GM12801 (cell line): ENCODE data around the gene SHISAL1.

Experiments used
- CTCF ChIP-seq: IDR thresholded peaks from one replicate; pipeline ENCODE4 v1.5.1; 2011; ENCODE audit warnings: control low read depth; ENCODE audit not compliant: insufficient read length; ENCODE audit errors: extremely low read depth

Gene SHISAL1

GRCh38 chr22:44357296-44357965 lies 44.7 kb upstream of the SHISAL1 start:
- TF ChIP-seq CTCF, result no peak

DNA sequence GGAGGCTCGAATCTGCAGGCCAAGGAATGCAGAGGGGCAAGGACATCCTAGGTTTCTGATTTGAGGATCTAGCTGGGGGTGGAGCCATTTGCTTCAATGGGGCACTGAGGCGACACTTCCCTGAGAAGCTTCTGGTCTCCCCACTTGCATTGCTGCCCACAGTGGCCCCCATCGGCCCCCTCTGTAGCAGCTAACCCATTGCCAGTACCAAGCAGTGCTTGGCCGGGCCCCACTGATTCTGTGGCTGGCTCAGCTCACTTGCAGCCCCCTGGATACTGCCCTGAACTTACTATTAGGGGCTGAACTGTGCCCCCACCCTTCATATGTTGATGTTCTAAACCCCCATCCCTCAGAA lies 42.9 kb upstream of the SHISAL1 start:
- no peak for TF ChIP-seq CTCF

- no peak for TF ChIP-seq CTCF
These were observed 41.5 kb upstream of the SHISAL1 start for GRCh38 chr22:44354288-44354687.

- TF ChIP-seq CTCF, result no peak
These were observed 40.3 kb upstream of the SHISAL1 start for GRCh38 chr22:44353041-44353440.

- TF ChIP-seq CTCF, result no peak
These were observed 39.8 kb upstream of the SHISAL1 start for GRCh38 chr22:44352378-44353035.

DNA sequence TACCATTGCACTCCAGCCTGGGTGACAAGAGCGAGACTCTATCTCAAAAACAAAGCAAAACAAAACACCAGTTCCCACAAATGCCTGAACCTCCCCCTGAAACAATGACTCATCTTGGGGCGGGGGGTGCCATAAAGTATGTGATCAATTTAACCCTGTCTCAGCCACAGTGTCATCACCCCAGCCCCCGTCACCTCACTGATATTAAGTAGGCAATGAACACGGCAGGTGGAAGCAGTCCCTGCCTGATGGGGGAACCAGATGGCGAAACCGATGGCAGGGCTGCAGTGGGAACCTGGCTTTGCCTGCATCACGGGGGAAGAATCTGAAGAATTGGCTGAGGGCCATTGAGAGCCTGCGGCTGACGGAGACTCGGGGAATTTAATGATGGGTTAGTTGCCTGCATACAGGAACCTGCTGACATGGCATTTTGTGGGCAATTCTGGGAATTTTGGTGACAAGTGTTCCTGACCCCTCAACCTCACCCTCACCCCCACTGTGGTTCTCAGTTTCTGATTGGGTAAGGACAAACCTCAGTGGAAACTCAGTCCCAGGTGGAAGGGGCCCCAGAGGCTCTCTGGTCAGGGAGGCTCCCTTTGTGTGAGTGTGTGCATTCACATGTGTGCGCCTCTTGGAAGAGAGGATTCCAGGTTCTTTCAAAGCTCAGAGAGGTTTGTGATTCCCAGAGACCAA lies 39.1 kb upstream of the SHISAL1 start:
- TF ChIP-seq CTCF, result no peak

GRCh38 chr22:44351037-44351436 lies 38.3 kb upstream of the SHISAL1 start:
- TF ChIP-seq CTCF, result no peak
